ENCODE results near the gene STK32B.

The STK32B gene

GRCh38 chr4:5029447-5029846, 21.8 kb upstream of the STK32B start:
- 93% methylated on average over 8 of the region's 8 CpGs for WGBS, 2 experiments
- Histone ChIP-seq H3K9me3 (ENCODE audit: control insufficient read depth, low read length) (no peaks in the 10 kb centered on the region), H3K27ac (ENCODE audit: insufficient read depth, low read depth, low read length, poor library complexity, severe bottlenecking) (no peak overlapping the region)

DNA sequence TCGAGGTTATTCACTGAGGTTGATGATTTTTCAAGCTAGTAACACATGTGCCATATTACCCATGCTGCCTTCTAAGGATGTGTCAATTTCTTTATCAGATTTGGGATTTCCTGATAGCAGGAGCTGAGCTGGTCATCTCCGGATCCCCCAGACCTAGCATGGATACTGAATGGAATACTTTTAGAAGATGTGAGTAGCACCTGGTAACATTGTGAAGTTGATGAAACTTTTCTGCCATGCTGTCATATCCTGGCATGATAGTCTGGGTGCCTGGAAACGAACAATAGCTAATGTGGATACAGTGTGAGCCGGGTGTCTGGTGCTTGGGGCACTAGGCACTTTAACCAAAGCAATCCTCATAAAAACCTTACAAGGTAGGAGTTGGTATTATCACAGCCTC, 21.1 kb upstream of the STK32B start:
- H3K4me1 ChIP-seq (ENCODE audit: control insufficient read depth, insufficient read depth, low read length): peaks cover 7% of the 10 kb centered on the region
- H3K27me3 ChIP-seq (ENCODE audit: control insufficient read depth, insufficient read depth, low read length, poor library complexity, severe bottlenecking): no peaks in the 10 kb centered on the region
- H3K9me3 ChIP-seq (ENCODE audit: control insufficient read depth, low read length): no peaks in the 10 kb centered on the region
- H3K4me3 ChIP-seq (ENCODE audit: insufficient read depth, low read depth, low read length): no peak overlapping the region
- no peaks in the 10 kb centered on the region for H3K36me3 ChIP-seq (ENCODE audit: control insufficient read depth, insufficient read depth, low read length)
- no peak overlapping the region for H3K27ac ChIP-seq (ENCODE audit: insufficient read depth, low read depth, low read length, poor library complexity, severe bottlenecking)
- WGBS, 2 experiments: 89% methylated on average over 4 of the region's 4 CpGs

More at GRCh38 chr4:5029447-5029846, 21.8 kb upstream of the STK32B start:
- no peaks in the 10 kb centered on the region for H3K36me3 ChIP-seq (ENCODE audit: control insufficient read depth, insufficient read depth, low read length)
- no peaks in the 10 kb centered on the region for H3K27me3 ChIP-seq (ENCODE audit: control insufficient read depth, insufficient read depth, low read length, poor library complexity, severe bottlenecking)
- no peaks in the 10 kb centered on the region for H3K4me1 ChIP-seq (ENCODE audit: control insufficient read depth, insufficient read depth, low read length)
- no peak overlapping the region for H3K4me3 ChIP-seq (ENCODE audit: insufficient read depth, low read depth, low read length)

DNA sequence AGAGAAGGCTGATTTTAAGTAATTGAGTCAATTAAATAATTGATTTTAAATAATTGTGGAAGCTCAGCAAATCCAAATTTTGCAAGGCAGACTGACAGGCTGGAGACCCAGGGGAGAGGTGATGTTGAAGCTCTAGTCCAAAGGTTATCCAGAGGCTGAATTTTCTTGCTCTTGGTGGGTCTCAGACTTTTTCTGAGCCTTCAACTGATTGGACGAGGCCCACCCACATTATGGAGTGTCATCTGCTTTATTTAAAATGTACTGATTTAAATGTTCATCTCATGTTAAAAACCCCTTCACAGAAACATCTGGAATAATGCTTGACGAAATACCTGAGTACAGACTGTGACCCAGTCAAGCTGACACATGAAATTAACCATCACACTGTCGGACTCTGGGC, 20.4 kb upstream of the STK32B start:
- Histone ChIP-seq H3K9me3 (ENCODE audit: control insufficient read depth, low read length) (no peaks in the 10 kb centered on the region), H3K27ac (ENCODE audit: insufficient read depth, low read depth, low read length, poor library complexity, severe bottlenecking) (no peak overlapping the region), H3K27me3 (ENCODE audit: control insufficient read depth, insufficient read depth, low read length, poor library complexity, severe bottlenecking) (no peaks in the 10 kb centered on the region), H3K4me1 (ENCODE audit: control insufficient read depth, insufficient read depth, low read length) (peaks cover 7% of the 10 kb centered on the region), H3K4me3 (ENCODE audit: insufficient read depth, low read depth, low read length) (no peak overlapping the region), H3K36me3 (ENCODE audit: control insufficient read depth, insufficient read depth, low read length) (no peaks in the 10 kb centered on the region)
- 88 to 91% methylated on average over 3 of the region's 3 CpGs for WGBS, 2 experiments

- no peak overlapping the region for H3K4me3 ChIP-seq (ENCODE audit: insufficient read depth, low read depth, low read length)
- no peaks in the 10 kb centered on the region for H3K9me3 ChIP-seq (ENCODE audit: control insufficient read depth, low read length)
- no peak overlapping the region for H3K27ac ChIP-seq (ENCODE audit: insufficient read depth, low read depth, low read length, poor library complexity, severe bottlenecking)
- WGBS, 2 experiments: 92 to 96% methylated on average over 4 of the region's 5 CpGs
- no peaks in the 10 kb centered on the region for H3K36me3 ChIP-seq (ENCODE audit: control insufficient read depth, insufficient read depth, low read length)
- no peaks in the 10 kb centered on the region for H3K27me3 ChIP-seq (ENCODE audit: control insufficient read depth, insufficient read depth, low read length, poor library complexity, severe bottlenecking)
- H3K4me1 ChIP-seq (ENCODE audit: control insufficient read depth, insufficient read depth, low read length): peaks cover 7% of the 10 kb centered on the region
Measured at GRCh38 chr4:5032813-5033212, 18.5 kb upstream of the STK32B start.

DNA sequence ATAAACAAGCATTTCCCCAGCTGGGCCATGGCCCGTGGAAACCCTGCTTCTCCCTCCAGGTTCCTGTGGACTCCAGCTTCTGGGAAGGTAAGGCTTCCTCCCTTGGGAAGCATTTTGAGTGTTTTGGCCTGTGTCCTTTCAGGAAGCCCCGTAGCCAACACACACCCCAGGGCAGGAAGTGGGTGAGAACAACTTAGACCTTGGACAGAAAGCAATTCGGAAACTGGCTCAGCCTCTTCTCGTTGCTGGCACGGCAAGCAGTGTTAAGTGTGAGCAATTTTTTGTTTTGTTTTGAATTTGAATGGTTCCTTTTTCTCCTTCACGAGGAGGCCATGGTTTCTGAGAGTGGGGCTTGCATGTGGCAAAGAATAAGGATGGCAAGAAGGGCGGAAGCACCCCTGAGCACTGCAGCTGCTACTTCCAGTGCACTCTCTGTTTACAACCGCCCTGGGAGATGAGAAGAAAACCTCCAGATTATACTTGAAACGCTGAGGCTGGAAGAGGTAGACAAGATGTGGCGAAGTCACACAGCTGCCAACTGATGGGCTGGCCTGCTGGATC, 17.9 kb upstream of the STK32B start:
- Histone ChIP-seq H3K36me3 (ENCODE audit: control insufficient read depth, insufficient read depth, low read length) (no peaks in the 10 kb centered on the region), H3K4me3 (ENCODE audit: insufficient read depth, low read depth, low read length) (no peak overlapping the region), H3K27me3 (ENCODE audit: control insufficient read depth, insufficient read depth, low read length, poor library complexity, severe bottlenecking) (no peaks in the 10 kb centered on the region), H3K9me3 (ENCODE audit: control insufficient read depth, low read length) (no peaks in the 10 kb centered on the region), H3K27ac (ENCODE audit: insufficient read depth, low read depth, low read length, poor library complexity, severe bottlenecking) (no peak overlapping the region), H3K4me1 (ENCODE audit: control insufficient read depth, insufficient read depth, low read length) (peaks cover 7% of the 10 kb centered on the region)
- 92 to 94% methylated on average over 10 of the region's 10 CpGs for WGBS, 2 experiments

GRCh38 chr4:5034206-5034605, 17.1 kb upstream of the STK32B start:
- H3K27me3 ChIP-seq (ENCODE audit: control insufficient read depth, insufficient read depth, low read length, poor library complexity, severe bottlenecking): no peaks in the 10 kb centered on the region
- H3K4me3 ChIP-seq (ENCODE audit: insufficient read depth, low read depth, low read length): no peak overlapping the region
- H3K27ac ChIP-seq (ENCODE audit: insufficient read depth, low read depth, low read length, poor library complexity, severe bottlenecking): no peak overlapping the region
- no peaks in the 10 kb centered on the region for H3K36me3 ChIP-seq (ENCODE audit: control insufficient read depth, insufficient read depth, low read length)
- H3K9me3 ChIP-seq (ENCODE audit: control insufficient read depth, low read length): no peaks in the 10 kb centered on the region
- WGBS, 2 experiments: 91 to 93% methylated on average over 8 of the region's 8 CpGs
- H3K4me1 ChIP-seq (ENCODE audit: control insufficient read depth, insufficient read depth, low read length): peaks cover 7% of the 10 kb centered on the region

DNA sequence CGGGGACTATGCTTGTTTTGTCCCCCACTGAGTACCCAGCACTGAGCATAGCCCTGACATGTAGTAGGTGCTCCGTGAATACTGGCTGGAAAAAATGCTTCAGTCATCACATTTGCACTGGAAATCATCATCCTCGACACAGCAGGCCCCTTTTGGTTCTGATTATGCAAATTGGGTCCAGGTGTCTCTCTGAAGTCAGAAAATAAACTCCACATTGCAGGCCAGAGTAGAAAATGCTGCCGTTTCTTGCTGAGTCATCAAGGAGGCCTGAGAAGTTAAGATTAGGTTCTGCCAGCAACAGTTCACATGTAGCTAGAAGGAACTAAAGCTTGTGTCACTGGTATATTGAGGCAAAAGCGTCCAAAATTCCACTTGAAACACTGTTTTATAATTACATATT, 15.0 kb upstream of the STK32B start:
- Histone ChIP-seq H3K27ac (ENCODE audit: insufficient read depth, low read depth, low read length, poor library complexity, severe bottlenecking) (no peak overlapping the region), H3K4me1 (ENCODE audit: control insufficient read depth, insufficient read depth, low read length) (peaks cover 7% of the 10 kb centered on the region), H3K9me3 (ENCODE audit: control insufficient read depth, low read length) (no peaks in the 10 kb centered on the region), H3K4me3 (ENCODE audit: insufficient read depth, low read depth, low read length) (no peak overlapping the region), H3K36me3 (ENCODE audit: control insufficient read depth, insufficient read depth, low read length) (no peaks in the 10 kb centered on the region), H3K27me3 (ENCODE audit: control insufficient read depth, insufficient read depth, low read length, poor library complexity, severe bottlenecking) (no peaks in the 10 kb centered on the region)
- 82 to 84% methylated on average over 4 of the region's 5 CpGs for WGBS, 2 experiments

DNA sequence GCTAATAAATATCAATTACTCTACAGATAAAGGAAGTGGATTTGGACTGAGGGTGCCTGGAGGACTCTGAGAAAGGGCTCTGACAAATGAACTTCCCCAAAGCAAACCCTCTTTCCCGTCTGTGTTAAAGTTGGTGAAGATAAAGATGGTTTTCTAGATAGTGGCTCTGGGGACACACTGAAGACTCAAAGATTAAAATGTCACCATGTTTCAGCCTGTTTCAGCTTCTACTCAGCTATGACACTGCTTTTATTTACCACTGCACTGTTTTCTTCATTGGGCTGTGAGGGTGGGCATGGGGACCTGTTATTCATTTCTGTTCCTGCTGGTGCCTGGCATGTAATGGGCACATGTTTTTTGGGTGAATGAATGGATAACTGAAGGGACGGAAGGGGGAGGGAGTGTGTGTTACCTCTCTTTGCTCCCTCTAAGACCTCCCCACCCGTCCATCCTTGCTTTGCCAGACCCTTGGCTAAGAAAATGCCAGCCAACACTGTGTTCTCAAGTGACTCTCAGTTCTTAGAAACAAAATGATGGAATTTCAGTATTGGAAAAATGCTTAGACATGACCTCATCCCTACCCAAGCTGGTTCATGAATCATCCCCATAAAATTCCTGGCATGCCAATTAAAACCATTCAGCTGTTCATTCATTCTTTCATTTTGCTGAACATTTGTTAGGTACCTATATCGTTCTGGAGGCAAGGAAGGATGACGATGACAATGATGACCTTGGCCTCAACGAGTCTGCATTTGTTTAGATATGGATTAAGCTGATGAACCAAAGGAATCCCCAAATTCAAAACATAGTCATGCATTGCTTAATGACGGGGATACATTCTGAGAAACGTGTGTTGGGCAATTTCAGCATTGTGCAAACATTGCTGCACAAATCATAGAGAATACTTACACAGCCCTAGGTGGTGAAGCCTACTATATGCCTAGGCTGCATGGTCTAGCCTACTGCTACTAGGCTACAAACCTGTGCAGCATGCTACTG, 13.4 kb upstream of the STK32B start:
- WGBS, 2 experiments: 83 to 90% methylated on average over 7 to 8 of the region's 8 CpGs
- H3K4me3 ChIP-seq (ENCODE audit: insufficient read depth, low read depth, low read length): no peak overlapping the region
- no peaks in the 10 kb centered on the region for H3K36me3 ChIP-seq (ENCODE audit: control insufficient read depth, insufficient read depth, low read length)
- no peaks in the 10 kb centered on the region for H3K9me3 ChIP-seq (ENCODE audit: control insufficient read depth, low read length)
- peaks cover 7% of the 10 kb centered on the region for H3K4me1 ChIP-seq (ENCODE audit: control insufficient read depth, insufficient read depth, low read length)
- no peaks in the 10 kb centered on the region for H3K27me3 ChIP-seq (ENCODE audit: control insufficient read depth, insufficient read depth, low read length, poor library complexity, severe bottlenecking)
- no peak overlapping the region for H3K27ac ChIP-seq (ENCODE audit: insufficient read depth, low read depth, low read length, poor library complexity, severe bottlenecking)

- H3K27ac ChIP-seq (ENCODE audit: insufficient read depth, low read depth, low read length, poor library complexity, severe bottlenecking): no peak overlapping the region
- no peaks in the 10 kb centered on the region for H3K9me3 ChIP-seq (ENCODE audit: control insufficient read depth, low read length)
- no peak overlapping the region for H3K4me3 ChIP-seq (ENCODE audit: insufficient read depth, low read depth, low read length)
- H3K27me3 ChIP-seq (ENCODE audit: control insufficient read depth, insufficient read depth, low read length, poor library complexity, severe bottlenecking): no peaks in the 10 kb centered on the region
- H3K36me3 ChIP-seq (ENCODE audit: control insufficient read depth, insufficient read depth, low read length): no peaks in the 10 kb centered on the region
- 89 to 94% methylated on average over 7 of the region's 7 CpGs for WGBS, 2 experiments
- H3K4me1 ChIP-seq (ENCODE audit: control insufficient read depth, insufficient read depth, low read length): peaks cover 4% of the 10 kb centered on the region
Measured at GRCh38 chr4:5039800-5040199, 11.5 kb upstream of the STK32B start.

DNA sequence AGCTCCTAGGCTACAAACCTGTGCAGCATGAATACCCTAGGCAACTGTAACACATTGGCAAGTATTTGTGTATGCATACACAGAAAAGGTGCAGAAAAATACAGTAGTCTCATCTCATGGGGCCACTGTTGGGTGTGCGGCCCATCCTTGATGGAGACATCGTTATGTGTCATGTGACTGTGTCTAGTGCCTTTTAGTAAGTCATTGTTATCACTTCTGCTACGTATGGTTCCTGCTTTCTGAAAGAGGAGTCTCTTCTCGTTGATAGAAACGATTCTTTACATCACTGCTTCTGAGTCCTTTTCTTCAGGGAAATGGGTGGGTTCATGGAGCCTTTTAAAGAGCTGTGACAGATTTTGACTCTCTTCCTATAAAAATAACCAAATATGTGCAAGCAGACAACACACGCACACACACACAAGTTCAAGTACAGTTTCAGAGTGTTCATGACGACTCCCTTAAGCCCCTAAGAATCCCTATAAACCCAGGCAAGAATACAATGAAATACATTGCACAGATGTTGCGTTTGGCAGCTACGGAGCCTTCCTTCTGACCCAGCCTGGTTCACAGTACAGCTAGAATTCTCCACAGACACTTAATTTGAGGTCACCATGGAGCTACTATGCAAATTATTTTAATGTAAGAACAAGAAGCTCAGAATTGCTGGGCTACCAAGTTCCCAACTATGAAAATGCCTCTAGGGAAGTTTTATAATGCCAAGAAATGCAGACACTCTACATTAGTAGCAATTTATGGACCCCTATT, 10.2 kb upstream of the STK32B start:
- Histone ChIP-seq H3K27me3 (ENCODE audit: control insufficient read depth, insufficient read depth, low read length, poor library complexity, severe bottlenecking) (no peaks in the 10 kb centered on the region), H3K27ac (ENCODE audit: insufficient read depth, low read depth, low read length, poor library complexity, severe bottlenecking) (no peak overlapping the region), H3K9me3 (ENCODE audit: control insufficient read depth, low read length) (no peaks in the 10 kb centered on the region), H3K4me3 (ENCODE audit: insufficient read depth, low read depth, low read length) (no peak overlapping the region), H3K4me1 (ENCODE audit: control insufficient read depth, insufficient read depth, low read length) (no peaks in the 10 kb centered on the region), H3K36me3 (ENCODE audit: control insufficient read depth, insufficient read depth, low read length) (no peaks in the 10 kb centered on the region)
- 92 to 94% methylated on average over 9 of the region's 9 CpGs for WGBS, 2 experiments

Data from ectodermal cell (in vitro differentiated cells).